Aorta (tissue), 5 donors: ENCODE data around the gene FRMD1. TPM values are rescaled to one million over a fixed set of nuclear protein-coding genes. Genes with fewer than 3 reads are reported as not detected.
A peak's percentile ranks its signal among the peaks of the same experiment; 100 is the strongest.

Experiments used
- ATAC-seq: fragments of 200-7000 bp; cut with Tn5 transposase; one replicate; pipeline ENCODE4 v1.9.1; 2022; ENCODE audit warnings: moderate library complexity; ENCODE audit not compliant: low FRiP score
- DNase-seq, 2 donors: peaks; one replicate each; pipeline ENCODE4 v3.0.0-alpha.2; 2020
- H3K27ac ChIP-seq, 2 donors: one replicate each; pipeline ENCODE4 v1.5.1; 2013; ENCODE audit warnings: low read length in 2 of 2, mild to moderate bottlenecking in 2 of 2, moderate library complexity in 2 of 2, control low read depth in 1 of 2, inconsistent platforms in 1 of 2, low read depth in 1 of 2
- H3K27me3 ChIP-seq, 2 donors: one replicate each; pipeline ENCODE4 v1.6.1; 2013; ENCODE audit warnings: control low read depth in 1 of 2, low read length in 1 of 2, mild to moderate bottlenecking in 1 of 2, moderate library complexity in 1 of 2; ENCODE audit not compliant: insufficient read depth in 2 of 2, control insufficient read depth in 1 of 2
- H3K36me3 ChIP-seq, 2 donors: one replicate each; pipeline ENCODE4 v1.6.1; 2013; ENCODE audit warnings: control low read depth in 1 of 2, low read length in 1 of 2, mild to moderate bottlenecking in 1 of 2; ENCODE audit not compliant: insufficient read depth in 2 of 2, control insufficient read depth in 1 of 2
- H3K4me1 ChIP-seq, 2 donors: one replicate each; pipeline ENCODE4 v1.6.1; 2013; ENCODE audit warnings: low read length in 2 of 2, control low read depth in 1 of 2, mild to moderate bottlenecking in 1 of 2, moderate library complexity in 1 of 2; ENCODE audit not compliant: insufficient read depth in 2 of 2, control insufficient read depth in 1 of 2
- H3K4me3 ChIP-seq, 2 donors: one replicate each; pipeline ENCODE4 v1.5.1; 2013; ENCODE audit warnings: low read length in 2 of 2, control low read depth in 1 of 2, mild to moderate bottlenecking in 1 of 2
- H3K9me3 ChIP-seq: one replicate; pipeline ENCODE4 v1.6.1; 2013; ENCODE audit warnings: mild to moderate bottlenecking, low read length; ENCODE audit not compliant: control insufficient read depth
- WGBS, 2 donors: extraction: QIAGEN DNeasy Blood & Tissue Kit; methylation state at CpG; one replicate each; pipeline ENCODE4 v1.1.7; 2013; 5-methylcytosine and 5-hydroxymethylcytosine counted together
- intact Hi-C, 2 donors: fragments of 100-400 bp; cut with DNase I; formaldehyde crosslinking; loops; one replicate each; pipeline versions ENCODE4 v1.14.2 to v1.15.0; 2022
- polyA plus RNA-seq, 2 donors: library from polyadenylated mRNA; stranded (reverse); fragments of 200-250 nt; gene quantifications; one replicate each; pipeline ENCODE4 v1.2.3, GENCODE V29; 2013
- total RNA-seq, 2 donors: library from RNA; stranded (reverse); fragmentation: NEBNext Ultra II Directional; extraction: Animal tissue kit (Norgen Biotek cat#: 25700); gene quantifications; one replicate each; pipeline ENCODE4 v1.2.1, GENCODE V29; 2021
- donor health status: healthy with polysubstance abuse.
- donor health status: Bipolar disorder and iron deficiency.
- donor health status: DM: no; HTN: no; CAD: no.
- donor health status: DM: no; HTN: no; CAD: no.
- donor health status: DM: yes; HTN: yes; CAD: no.

FRMD1 gene
- total and polyA plus RNA-seq, 4 donors, result 0.03 to 0.38 (median 0.13) TPM

GRCh38 chr6:168045706-168046620 lies 33.0 kb downstream of the FRMD1 start:
- H3K27ac ChIP-seq, result no peak overlapping the region
- no peaks in the 10 kb centered on the region for H3K4me1 ChIP-seq
- intact Hi-C loops, result no loop called here
- H3K27me3 ChIP-seq, result no peaks in the 10 kb centered on the region
- WGBS, 2 donors, result 73 to 86% methylated on average over 20 of the region's 20 CpGs
- no peak for ATAC-seq
- peaks cover 2% of the 10 kb centered on the region for H3K9me3 ChIP-seq
- H3K36me3 ChIP-seq, result no peaks in the 10 kb centered on the region
- no peak overlapping the region for H3K4me3 ChIP-seq
- peak in 1 of 2 donors; percentile 28 for DNase-seq

- DNase-seq (peak in 1 of 2 donors; percentile 24), ATAC-seq (no peak)
- no peak overlapping the region for H3K4me3 ChIP-seq
- H3K4me1 ChIP-seq, result no peaks in the 10 kb centered on the region
- WGBS, 2 donors, result 92 to 95% methylated on average over 16 to 19 of the region's 19 CpGs
- intact Hi-C loops, result no loop called here
- peaks cover 4% of the 10 kb centered on the region for H3K9me3 ChIP-seq
- no peaks in the 10 kb centered on the region for H3K27me3 ChIP-seq
- H3K27ac ChIP-seq, result no peak overlapping the region
- H3K36me3 ChIP-seq, result no peaks in the 10 kb centered on the region
Measured at GRCh38 chr6:168045141-168045691, 33.8 kb downstream of the FRMD1 start.

- H3K9me3 ChIP-seq, result peaks cover 7% of the 10 kb centered on the region
- DNase-seq (peak in 1 of 2 donors; percentile 9), ATAC-seq (no peak)
- H3K36me3 ChIP-seq, result no peaks in the 10 kb centered on the region
- no peak overlapping the region for H3K27ac ChIP-seq
- H3K4me1 ChIP-seq, result no peaks in the 10 kb centered on the region
- no peaks in the 10 kb centered on the region for H3K27me3 ChIP-seq
- 94 to 95% methylated on average over 26 to 28 of the region's 28 CpGs for WGBS, 2 donors
- no peak overlapping the region for H3K4me3 ChIP-seq
- intact Hi-C loops, result no loop called here
Measured at GRCh38 chr6:168044521-168045130, 34.4 kb downstream of the FRMD1 start.

DNA sequence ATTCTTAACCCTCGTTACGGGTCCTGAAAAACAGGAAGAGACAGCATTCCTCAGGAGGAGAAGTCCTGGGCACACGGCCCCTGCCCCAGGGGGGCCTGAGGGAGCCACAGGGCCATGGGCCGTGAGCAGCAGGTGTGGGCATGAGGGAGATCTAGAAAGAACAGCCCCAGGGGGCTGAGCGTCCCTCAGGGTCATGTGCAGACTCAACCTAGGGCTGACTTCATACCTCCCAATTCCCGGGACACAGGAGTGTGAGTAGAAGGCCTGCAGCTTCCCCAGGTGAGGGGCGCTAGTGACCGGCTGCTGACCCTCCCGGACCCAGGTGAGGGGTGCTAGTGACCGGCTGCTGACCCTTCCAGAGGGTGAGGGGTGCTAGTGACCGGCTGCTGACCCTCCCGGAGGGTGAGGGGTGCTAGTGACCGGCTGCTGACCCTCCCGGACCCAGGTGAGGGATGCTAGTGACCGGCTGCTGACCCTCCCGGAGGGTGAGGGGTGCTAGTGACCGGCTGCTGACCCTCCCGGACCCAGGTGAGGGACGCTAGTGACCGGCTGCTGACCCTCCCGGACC lies 35.1 kb downstream of the FRMD1 start:
- H3K9me3 ChIP-seq, result peaks cover 9% of the 10 kb centered on the region
- H3K4me1 ChIP-seq, result no peaks in the 10 kb centered on the region
- no peak overlapping the region for H3K27ac ChIP-seq
- H3K27me3 ChIP-seq, result no peaks in the 10 kb centered on the region
- ATAC-seq (no peak), DNase-seq (peak in 1 of 2 donors; percentile 17)
- no peaks in the 10 kb centered on the region for H3K36me3 ChIP-seq
- intact Hi-C loops, result no loop called here
- 94% methylated on average over 21 of the region's 21 CpGs for whole genome bisulfite sequencing, 2 donors
- no peak overlapping the region for H3K4me3 ChIP-seq

- Histone ChIP-seq H3K4me1 (no peaks in the 10 kb centered on the region), H3K27me3 (no peaks in the 10 kb centered on the region), H3K4me3 (no peak overlapping the region), H3K36me3 (no peaks in the 10 kb centered on the region), H3K9me3 (peaks cover 11% of the 10 kb centered on the region), H3K27ac (no peak overlapping the region)
- DNase-seq, result peak in 1 of 2 donors; percentile 28
- WGBS, 2 donors, result 91 to 93% methylated on average over 17 of the region's 17 CpGs
- intact Hi-C loops, result no loop called here
- no peak for ATAC-seq
Measured at GRCh38 chr6:168043193-168043847, 35.7 kb downstream of the FRMD1 start.

DNA sequence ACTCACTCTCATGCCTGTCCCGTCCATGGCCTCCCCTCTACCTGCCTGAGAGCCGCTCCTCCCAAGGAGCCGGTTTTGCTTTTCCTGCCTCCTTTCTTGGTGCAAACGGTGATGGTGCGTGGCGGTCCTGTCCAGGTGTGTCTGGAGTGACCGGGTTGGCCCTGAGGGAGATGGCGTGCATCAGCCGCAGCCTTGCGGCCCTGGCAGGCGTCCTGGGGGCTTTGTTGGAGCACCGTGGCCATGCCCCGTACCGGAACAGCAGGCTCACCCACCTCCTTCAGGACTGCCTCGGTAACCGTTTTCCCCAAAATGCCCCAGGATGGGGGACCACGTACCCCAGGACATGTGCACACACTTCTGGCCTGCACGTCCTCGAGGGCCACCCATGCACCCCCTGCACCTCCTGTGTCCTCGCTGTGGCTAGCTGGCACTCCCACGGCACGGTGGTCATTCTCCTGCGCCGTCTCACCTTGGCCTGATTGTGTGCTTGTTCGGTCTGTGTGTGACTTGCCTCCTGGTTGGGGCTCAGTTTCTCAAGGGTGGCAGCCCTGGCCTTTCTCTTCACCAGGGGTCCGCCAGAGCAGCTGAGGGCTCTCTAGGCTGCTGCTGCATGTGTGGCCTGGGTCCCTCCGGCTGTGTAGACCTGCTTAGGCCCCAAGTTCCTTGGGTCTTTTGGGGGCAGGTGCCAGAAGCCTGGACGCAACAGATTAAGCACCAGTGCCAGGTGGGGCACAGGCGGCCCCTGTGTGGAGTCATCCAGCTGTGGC lies 36.4 kb downstream of the FRMD1 start:
- no peak for ATAC-seq

DNA sequence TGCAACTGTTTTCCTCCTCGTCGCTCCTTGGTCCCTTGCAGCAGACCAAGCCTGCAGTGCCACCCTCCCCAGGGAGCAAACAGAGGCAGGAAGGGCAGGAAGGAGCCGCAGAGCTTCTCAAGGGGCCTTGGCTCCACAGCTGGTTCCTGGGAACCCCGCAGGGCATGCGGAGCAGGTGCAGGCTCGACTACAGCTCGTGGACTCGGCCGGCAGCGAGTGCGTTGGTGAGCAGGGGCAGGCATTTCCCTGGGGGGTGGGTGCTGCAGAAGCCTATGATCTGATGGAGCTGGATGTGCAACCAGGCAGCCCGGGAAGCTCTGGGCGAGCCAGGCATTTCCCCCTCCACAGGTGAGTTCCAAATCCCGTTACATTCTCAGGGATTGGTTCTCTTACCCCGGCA lies 37.1 kb downstream of the FRMD1 start:
- Histone ChIP-seq H3K4me3 (no peak overlapping the region), H3K9me3 (peaks cover 11% of the 10 kb centered on the region), H3K27ac (no peak overlapping the region), H3K36me3 (no peaks in the 10 kb centered on the region), H3K4me1 (no peaks in the 10 kb centered on the region), H3K27me3 (no peaks in the 10 kb centered on the region)
- WGBS, 2 donors, result 90 to 91% methylated on average over 15 of the region's 15 CpGs
- DNase-seq, result no peak
- intact Hi-C loops, result no loop called here
- ATAC-seq, result no peak

More for the DNA sequence above, 36.4 kb downstream of the FRMD1 start:
- H3K4me3 ChIP-seq, result no peak overlapping the region
- no peaks in the 10 kb centered on the region for H3K36me3 ChIP-seq
- peak; percentile 40 to 51 for DNase-seq
- no peaks in the 10 kb centered on the region for H3K4me1 ChIP-seq
- H3K27ac ChIP-seq, result no peak overlapping the region
- H3K9me3 ChIP-seq, result peaks cover 11% of the 10 kb centered on the region
- 95 to 96% methylated on average over 29 of the region's 29 CpGs for WGBS, 2 donors
- no peaks in the 10 kb centered on the region for H3K27me3 ChIP-seq
- intact Hi-C loops, result no loop called here
